HG02852 (cell line): ENCODE measurements around the gene MTFMT.
"Not testable (repeated sequence)": the region's sequence is repeated elsewhere in the genome, so short reads cannot be mapped to it uniquely, and the experiment has no call there.

Experiments used
- ATAC-seq: cut with Tn5 transposase; IDR thresholded peaks from one replicate; pipeline ENCODE4 v1.9.1; 2021; ENCODE audit warnings: mild to moderate bottlenecking, moderate library complexity; ENCODE audit not compliant: unreplicated experiment

MTFMT gene

GRCh38 chr15:65040461-65040860 is 11.0 kb upstream of the MTFMT start:
- ATAC-seq = no peak

DNA sequence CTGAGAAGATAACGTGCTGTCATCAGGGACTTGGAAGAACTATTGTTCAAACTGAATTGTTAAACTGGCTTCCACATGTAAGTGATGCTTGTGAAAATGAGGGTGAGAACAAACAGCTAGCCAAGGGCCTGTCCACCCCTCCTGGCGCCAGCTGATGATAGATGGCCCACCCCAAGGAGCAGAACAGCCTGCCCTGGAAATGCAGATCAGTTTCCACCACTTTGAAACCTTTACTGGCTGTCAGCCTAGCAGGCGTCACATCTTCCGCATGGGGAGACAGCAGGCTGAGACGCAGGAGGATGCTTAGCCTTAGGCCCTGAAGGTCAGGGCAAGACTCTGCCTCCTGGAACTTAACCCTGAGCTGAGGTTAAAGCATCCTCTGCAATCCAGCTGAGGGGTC is 9.4 kb upstream of the MTFMT start:
- ATAC-seq = no peak

GRCh38 chr15:65038428-65038827 is 9.0 kb upstream of the MTFMT start:
- no peak for ATAC-seq

DNA sequence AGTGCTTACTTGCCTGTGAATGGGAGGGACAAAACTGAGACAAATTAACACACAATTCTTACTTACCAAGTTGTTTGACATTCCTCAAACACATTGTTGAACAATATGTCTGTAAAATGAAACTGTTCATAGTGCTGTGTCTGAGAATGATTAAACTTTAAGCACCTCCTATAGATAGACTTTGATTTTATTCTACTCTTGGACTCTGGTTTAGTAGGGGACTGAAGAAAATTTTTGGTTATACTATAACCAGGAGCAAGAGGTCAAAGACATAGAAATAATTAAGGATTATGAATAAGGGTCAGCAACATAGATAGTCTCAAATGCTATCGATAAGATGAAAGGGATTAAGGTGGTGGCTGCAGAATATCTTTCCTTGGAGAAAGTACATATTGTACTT is 7.9 kb upstream of the MTFMT start:
- ATAC-seq = no peak

- ATAC-seq = no peak
These were observed 5.3 kb upstream of the MTFMT start for GRCh38 chr15:65034719-65035118.

DNA sequence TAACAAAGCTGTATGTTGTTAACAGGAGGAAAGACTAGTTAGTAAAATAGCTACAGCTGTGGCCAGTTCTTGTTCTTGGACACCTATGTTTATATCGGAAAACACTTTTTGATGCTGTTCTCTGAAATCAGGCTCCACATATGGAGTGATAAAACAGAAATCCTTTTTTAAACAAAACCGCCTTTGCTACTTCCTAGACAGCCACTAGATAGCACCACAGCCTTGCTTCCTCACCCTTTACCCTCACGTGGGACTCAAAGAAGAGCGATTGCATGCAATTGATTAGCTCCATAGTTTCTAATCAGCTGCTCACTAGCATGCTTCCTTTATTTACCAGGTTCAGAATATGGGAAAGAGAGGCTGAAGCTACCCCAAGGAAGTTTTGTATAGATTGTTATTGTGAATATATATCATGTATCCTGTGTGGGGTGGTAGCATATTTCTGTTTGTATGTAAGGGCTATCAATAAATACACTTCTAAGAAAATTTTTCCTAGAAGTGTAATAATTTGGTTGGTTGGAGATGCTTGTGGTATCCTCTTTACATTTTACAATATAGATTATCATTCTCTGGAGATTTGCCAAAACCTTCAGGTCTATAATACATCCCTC is 4.3 kb upstream of the MTFMT start:
- ATAC-seq = no peak

GRCh38 chr15:65032801-65033537 is 3.5 kb upstream of the MTFMT start:
- ATAC-seq = no peak

DNA sequence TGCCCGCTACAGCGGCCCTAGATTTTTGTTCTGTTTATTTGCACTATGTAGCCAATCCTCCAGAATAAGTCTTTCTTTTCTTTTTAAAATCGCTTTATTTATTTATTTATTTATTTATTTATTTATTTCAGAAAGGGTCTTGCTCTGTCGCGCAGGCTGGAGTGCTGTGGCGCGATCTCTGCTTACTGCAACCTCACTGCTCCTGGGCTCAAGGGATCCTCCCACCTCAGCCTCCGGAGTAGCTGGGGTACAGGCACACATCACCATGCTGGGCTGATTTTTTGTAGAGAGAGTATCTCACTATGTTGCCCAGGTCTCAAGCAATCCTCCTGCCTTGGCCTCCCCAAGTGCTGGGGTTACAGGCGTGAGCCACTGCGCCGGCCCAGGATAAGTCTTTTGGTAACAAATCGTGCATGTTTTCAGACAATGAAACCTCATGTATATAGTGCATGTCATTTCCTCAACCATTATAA is 333 bp upstream of the MTFMT start:
- ATAC-seq = no peak

DNA sequence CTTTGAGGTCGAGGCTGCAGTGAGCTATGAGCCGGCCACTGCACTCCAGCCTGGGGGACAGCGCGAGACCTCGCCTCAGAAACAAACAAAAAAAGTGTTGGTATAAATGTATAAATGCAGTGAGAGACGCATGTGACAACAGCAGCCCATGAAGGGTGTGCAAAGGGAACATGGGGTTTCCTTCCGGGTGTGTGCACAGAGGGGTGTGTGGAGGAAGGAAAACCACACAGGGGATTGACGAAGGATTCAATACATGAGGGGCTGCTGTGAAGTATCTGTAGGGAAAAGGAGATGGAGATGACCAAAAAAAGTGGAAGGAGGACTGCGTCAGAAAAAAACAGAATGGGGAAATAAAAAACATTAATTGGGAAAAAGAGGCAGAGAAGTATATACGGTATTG is 1.1 kb downstream of the MTFMT start:
- no peak for ATAC-seq

GRCh38 chr15:65027593-65027992 is 1.8 kb downstream of the MTFMT start:
- ATAC-seq = no peak

DNA sequence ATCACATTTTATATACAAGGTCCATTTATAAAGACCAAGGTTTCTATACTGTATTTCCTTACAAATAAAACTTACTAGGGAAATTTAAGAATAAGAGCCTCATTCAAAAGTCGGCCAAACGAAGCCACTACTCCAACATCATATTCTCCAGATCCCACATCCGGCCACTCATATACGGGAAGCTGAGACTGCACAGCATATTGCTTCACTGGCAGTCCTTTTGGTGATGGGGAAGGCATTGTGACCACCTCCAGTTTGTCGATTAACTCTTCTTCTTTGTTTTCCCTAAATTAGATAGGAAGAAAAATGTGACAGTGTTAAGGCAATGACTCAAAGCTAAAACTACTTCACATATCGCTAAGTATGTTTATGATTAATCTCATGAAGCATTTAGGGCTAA is 2.7 kb downstream of the MTFMT start:
- no peak for ATAC-seq

DNA sequence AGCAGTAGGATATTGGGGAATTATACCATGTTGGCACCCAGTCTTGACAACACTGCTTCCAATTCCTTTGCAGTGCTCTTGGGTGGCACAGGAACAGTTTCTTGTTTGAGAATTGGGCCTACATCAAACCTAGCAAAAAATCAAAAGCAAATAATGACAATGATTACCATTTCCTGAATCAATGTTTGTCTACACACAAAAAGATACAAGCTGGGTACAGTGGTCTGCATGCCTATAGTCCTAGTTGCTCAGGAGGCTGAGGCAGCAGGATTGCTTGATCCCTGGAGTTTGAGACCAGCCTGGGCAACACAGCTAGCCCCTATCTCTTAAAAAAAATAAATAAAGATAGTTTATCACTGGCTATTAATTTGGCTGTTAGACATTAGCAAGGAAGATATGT is 8.0 kb downstream of the MTFMT start:
- no peak for ATAC-seq

GRCh38 chr15:65020419-65020818 is 9.0 kb downstream of the MTFMT start:
- no peak for ATAC-seq

DNA sequence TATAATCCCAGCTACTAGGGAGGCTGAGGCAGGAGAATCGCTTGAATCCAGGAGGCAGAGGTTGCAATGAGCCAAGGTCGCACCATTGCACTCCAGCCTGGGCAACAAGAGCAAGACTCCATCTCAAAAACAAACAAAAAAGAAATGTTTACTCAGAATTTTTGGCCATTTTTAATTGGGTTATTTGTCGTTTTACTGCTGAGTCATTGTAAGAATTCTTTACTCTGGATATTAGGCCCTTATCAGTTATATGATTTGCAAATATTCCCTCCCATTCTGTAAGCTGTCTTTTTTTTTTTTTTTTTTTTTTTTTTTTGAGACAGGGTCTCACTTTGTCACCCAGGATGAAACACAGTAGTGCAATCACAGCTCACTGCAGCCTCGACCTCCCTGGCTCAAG is 18.2 kb downstream of the MTFMT start:
- ATAC-seq = not testable (repeated sequence)

GRCh38 chr15:65008983-65009382 is 20.5 kb downstream of the MTFMT start:
- ATAC-seq = no peak

GRCh38 chr15:65006876-65007275 is 22.6 kb downstream of the MTFMT start:
- ATAC-seq = no peak

DNA sequence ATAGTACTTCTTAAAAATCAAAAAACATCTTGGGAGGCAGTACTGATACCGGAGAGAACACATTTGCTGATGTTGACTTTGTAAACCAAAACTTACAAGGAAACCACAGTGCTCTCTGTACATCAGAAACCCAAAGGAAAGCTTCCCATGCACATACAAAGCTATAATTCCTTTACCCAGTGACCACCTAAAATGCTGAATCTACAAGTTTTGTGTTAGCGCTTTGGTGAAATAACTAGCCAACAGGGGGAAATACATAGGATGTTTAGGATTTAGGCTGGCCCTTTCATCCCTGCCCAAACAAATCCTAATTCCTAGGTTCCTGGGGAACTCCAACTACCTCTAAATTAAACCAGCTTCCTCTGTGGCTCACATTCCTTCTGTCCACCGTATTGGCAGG is 24.4 kb downstream of the MTFMT start:
- no peak for ATAC-seq

GRCh38 chr15:64997745-64998375 is 31.6 kb downstream of the MTFMT start:
- ATAC-seq = no peak

GRCh38 chr15:64997066-64997465 is 32.4 kb downstream of the MTFMT start:
- ATAC-seq = no peak

DNA sequence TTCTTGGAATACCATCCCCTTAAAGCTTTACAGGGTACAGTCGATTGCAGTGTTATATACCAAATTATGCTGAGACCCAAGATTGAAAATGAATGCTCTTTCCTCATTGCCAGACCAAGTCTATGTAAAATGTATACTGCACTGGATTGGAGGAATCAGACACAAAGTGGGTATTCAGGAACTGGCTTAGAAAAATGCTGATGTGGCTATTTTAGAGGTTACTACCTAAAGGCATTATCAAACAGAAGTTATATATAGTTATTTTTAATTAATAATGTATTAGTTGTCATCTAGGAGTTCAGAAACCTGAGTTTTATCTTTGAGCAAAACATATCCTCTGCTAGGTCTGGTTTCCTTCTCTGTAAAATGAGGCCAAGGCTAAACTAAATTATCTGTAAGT is 36.1 kb downstream of the MTFMT start:
- ATAC-seq = no peak

DNA sequence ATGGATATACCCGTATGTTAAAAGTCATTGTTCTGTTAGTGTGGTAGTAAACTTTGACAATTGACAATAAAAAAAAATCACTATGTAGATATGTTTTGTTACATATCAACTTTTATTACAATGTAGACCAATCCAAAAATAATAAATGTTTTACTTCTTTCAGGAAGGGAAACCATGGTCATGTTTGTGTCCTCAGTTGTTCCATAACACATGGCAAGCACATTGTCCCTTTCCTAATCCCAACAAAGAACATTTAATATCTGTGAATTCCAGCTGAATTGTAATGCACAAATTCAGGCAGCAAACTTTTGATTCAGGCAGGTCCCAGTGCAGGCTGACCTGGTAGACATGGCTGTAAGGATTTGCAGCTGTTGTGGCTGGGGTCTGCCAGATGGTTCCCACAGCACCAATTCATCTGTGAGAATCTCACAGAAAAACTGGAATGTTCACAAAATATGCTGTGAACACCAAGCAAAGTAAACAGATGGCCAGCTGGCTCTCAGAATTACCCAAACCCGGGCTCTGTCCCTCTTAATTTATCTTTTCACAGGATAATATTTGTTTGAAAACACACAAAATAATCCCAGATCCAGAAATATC is 37.8 kb downstream of the MTFMT start:
- no peak for ATAC-seq

- no peak for ATAC-seq
These were observed 39.3 kb downstream of the MTFMT start for GRCh38 chr15:64990168-64990470.
